Prostate gland (tissue), 2 donors: ENCODE data around the gene MT4. TPM values are rescaled to one million over a fixed set of nuclear protein-coding genes. Genes with fewer than 3 reads are reported as not detected.
A peak's percentile ranks its signal among the peaks of the same experiment; 100 is the strongest.

Experiments used
- DNase-seq: peaks from one replicate; pipeline ENCODE4 v3.0.0-alpha.2; 2019; ENCODE audit warnings: low spot score
- H3K27ac ChIP-seq, 2 donors: fragments of 200-600 bp; sonication (generic); 2 replicates each; pipeline ENCODE4 v1.5.1; 2017 to 2019
- H3K27me3 ChIP-seq: fragments of 200-600 bp; sonication (generic); replicated peaks from 2 replicates; pipeline ENCODE4 v1.5.1; 2019; ENCODE audit not compliant: insufficient read depth
- H3K36me3 ChIP-seq, 2 donors: fragments of 200-600 bp; sonication (generic); 1 replicate in 1 of 2; 2 replicates in 1 of 2; pipeline versions ENCODE4 v1.5.1 to v1.8.1; 2017 to 2019
- H3K4me1 ChIP-seq: fragments of 200-600 bp; sonication (generic); replicated peaks from 2 replicates; pipeline ENCODE4 v1.5.1; 2019
- H3K4me3 ChIP-seq, 2 donors: fragments of 200-600 bp; sonication (generic); 2 replicates each; pipeline ENCODE4 v1.5.1; 2017 to 2019
- H3K9me3 ChIP-seq: fragments of 200-600 bp; sonication (generic); 2 replicates; pipeline ENCODE4 v1.5.1; 2017
- CTCF ChIP-seq, 4 experiments: fragments of 200-600 bp in 2 of 4; fragments of 450-650 bp in 2 of 4; sonication (generic) in 2 of 4; IDR thresholded peaks; 1 replicate in 3 of 4; 2 replicates in 1 of 4; pipeline ENCODE4 v1.5.1; 2016 to 2019; ENCODE audit warnings: antibody characterized with exemption in 4 of 4, mild to moderate bottlenecking in 2 of 4, moderate library complexity in 2 of 4
- POLR2A ChIP-seq: fragments of 450-650 bp; IDR thresholded peaks from one replicate; pipeline ENCODE4 v1.6.1; 2016; ENCODE audit warnings: antibody characterized with exemption, mild to moderate bottlenecking
- POLR2AphosphoS5 ChIP-seq: sonication (generic); formaldehyde crosslinking; IDR thresholded peaks from one replicate; pipeline ENCODE4 v1.6.1; 2017; ENCODE audit warnings: antibody characterized with exemption
- WGBS: methylation state at CpG from one replicate; pipeline ENCODE4 v1.1.5; 2018; 5-methylcytosine and 5-hydroxymethylcytosine counted together
- intact Hi-C: fragments of 100-400 bp; cut with DNase I; formaldehyde crosslinking; loops from one replicate; pipeline ENCODE4 v1.14.2; 2022
- total RNA-seq, 2 donors: library from RNA; depleted of rRNA; stranded (reverse); fragments of >200 nt; gene quantifications; one replicate each; pipeline ENCODE4 v1.1.0, GENCODE V29; 2016

MT4 gene
- total RNA-seq, 2 donors from 2014 or later, result not detected

GRCh38 chr16:56547949-56548567, 16.8 kb upstream of the MT4 start:
- Histone ChIP-seq H3K27ac (no peak overlapping the region), H3K9me3 (no peaks in the 10 kb centered on the region), H3K36me3 (no peaks in the 10 kb centered on the region), H3K4me3 (no peak overlapping the region), H3K4me1 (peaks cover 7% of the 10 kb centered on the region), H3K27me3 (no peaks in the 10 kb centered on the region)
- 77% methylated on average over 4 of the region's 4 CpGs for WGBS
- TF ChIP-seq POLR2AphosphoS5 (no peak), CTCF (IDR thresholded peaks at IDR 0.05) (no peak), POLR2A (no peak)
- no peak for DNase-seq
- intact Hi-C loops, result no loop called here

GRCh38 chr16:56549161-56549560, 15.7 kb upstream of the MT4 start:
- no peaks in the 10 kb centered on the region for H3K27me3 ChIP-seq
- peaks cover 7% of the 10 kb centered on the region for H3K4me1 ChIP-seq
- no peak overlapping the region for H3K27ac ChIP-seq
- intact Hi-C loops, result no loop called here
- no peak for DNase-seq
- TF ChIP-seq CTCF (IDR thresholded peaks at IDR 0.05) (no peak), POLR2AphosphoS5 (no peak), POLR2A (no peak)
- H3K36me3 ChIP-seq, result no peaks in the 10 kb centered on the region
- H3K4me3 ChIP-seq, result no peak overlapping the region
- H3K9me3 ChIP-seq, result no peaks in the 10 kb centered on the region

GRCh38 chr16:56549744-56550385, 15.0 kb upstream of the MT4 start:
- Histone ChIP-seq H3K27me3 (no peaks in the 10 kb centered on the region), H3K4me1 (peaks cover 7% of the 10 kb centered on the region), H3K4me3 (no peak overlapping the region), H3K9me3 (no peaks in the 10 kb centered on the region), H3K27ac (no peak overlapping the region), H3K36me3 (no peaks in the 10 kb centered on the region)
- TF ChIP-seq POLR2AphosphoS5 (no peak), CTCF (IDR thresholded peaks at IDR 0.05) (no peak), POLR2A (no peak)
- WGBS, result 94% methylated on average over 5 of the region's 5 CpGs
- intact Hi-C loops, result no loop called here
- no peak for DNase-seq

GRCh38 chr16:56551796-56552738, 12.8 kb upstream of the MT4 start:
- WGBS, result 13% methylated on average over 11 of the region's 11 CpGs

More at GRCh38 chr16:56551796-56552738, 12.8 kb upstream of the MT4 start:
- TF ChIP-seq POLR2A (no peak), CTCF (IDR thresholded peaks at IDR 0.05) (no peak), POLR2AphosphoS5 (peak; percentile 94)
- Histone ChIP-seq H3K36me3 (no peaks in the 10 kb centered on the region), H3K4me3 (no peak overlapping the region), H3K4me1 (peaks cover 7% of the 10 kb centered on the region), H3K27ac (peak overlapping the region; percentile 64 to 73), H3K27me3 (no peaks in the 10 kb centered on the region), H3K9me3 (no peaks in the 10 kb centered on the region)
- intact Hi-C loops, result no loop called here
- DNase-seq, result peak; percentile 91
